A673 (cell line): ENCODE data around the gene ATP10A. TPM values are rescaled to one million over a fixed set of nuclear protein-coding genes. Genes with fewer than 3 reads are reported as not detected.

ENCODE experiments used
- BruUV-seq: library from RNA; stranded (reverse); fragments of 400-500 nt; replicated peaks from 2 replicates; lab custom pipeline; 2021; lab: Mats Ljungman, UMichigan
- CTCF ChIA-PET: fragments of 300-600 bp; sonication (Branson Sonifier 250); formaldehyde crosslinking; loops from one replicate; lab custom pipeline; 2022; ENCODE audit warnings: antibody characterized with exemption; lab: Charles Lee
- POLR2A ChIA-PET: fragments of 300-600 bp; sonication (Branson Sonifier 250); formaldehyde crosslinking; loops from one replicate; lab custom pipeline; 2022; ENCODE audit warnings: antibody characterized with exemption; ENCODE audit not compliant: low non-redundant PET; lab: Charles Lee
- DNase-seq: peaks from one replicate; pipeline ENCODE4 v3.0.0-alpha.2; 2015; ENCODE audit warnings: low spot score
- H3K27ac ChIP-seq: fragments of 200-600 bp; sonication (generic); 2 replicates; pipeline ENCODE4 v1.5.1; 2016; ENCODE audit warnings: mixed run types, low read depth, mild to moderate bottlenecking, mixed read lengths, antibody characterized with exemption, low read length; ENCODE audit not compliant: poor library complexity, severe bottlenecking
- H3K27me3 ChIP-seq: fragments of 200-600 bp; sonication (generic); replicated peaks from 2 replicates; pipeline ENCODE4 v1.6.1; 2017; ENCODE audit warnings: mixed run types, low read depth, mild to moderate bottlenecking, mixed read lengths, antibody characterized with exemption, low read length; ENCODE audit not compliant: insufficient read depth, poor library complexity
- H3K36me3 ChIP-seq: fragments of 200-600 bp; sonication (generic); 2 replicates; pipeline ENCODE4 v1.6.1; 2016; ENCODE audit warnings: mixed run types, mild to moderate bottlenecking, mixed read lengths, antibody characterized with exemption, low read length; ENCODE audit not compliant: insufficient read depth, poor library complexity, severe bottlenecking
- H3K4me1 ChIP-seq: fragments of 200-600 bp; sonication (generic); 2 replicates; pipeline ENCODE4 v1.6.1; 2017; ENCODE audit warnings: mixed run types, mild to moderate bottlenecking, mixed read lengths, antibody characterized with exemption, low read length; ENCODE audit not compliant: insufficient read depth, poor library complexity, severe bottlenecking
- H3K4me3 ChIP-seq: fragments of 200-600 bp; sonication (generic); 2 replicates; pipeline ENCODE4 v1.5.1; 2016; ENCODE audit warnings: low read depth, mixed run types, mild to moderate bottlenecking, mixed read lengths, low read length; ENCODE audit not compliant: poor library complexity, severe bottlenecking
- H3K9me3 ChIP-seq: fragments of 200-600 bp; sonication (generic); 2 replicates; pipeline ENCODE4 v1.6.1; 2016; ENCODE audit warnings: mixed run types, low read depth, mild to moderate bottlenecking, mixed read lengths, antibody characterized with exemption, low read length; ENCODE audit not compliant: poor library complexity, severe bottlenecking
- CTCF ChIP-seq: fragments of 300-800, 200-600 bp; sonication (generic); conservative IDR thresholded peaks from 2 replicates; pipeline ENCODE4 v1.5.1; 2017; ENCODE audit warnings: low read depth, mild to moderate bottlenecking, antibody characterized with exemption, low read length, moderate library complexity, mixed read lengths
- EZH2 ChIP-seq: fragments of 200-600 bp; sonication (generic); IDR thresholded peaks from 2 replicates; pipeline ENCODE4 v1.6.1; 2017; ENCODE audit warnings: borderline replicate concordance, low read depth, mild to moderate bottlenecking, mixed read lengths, antibody characterized with exemption, low read length; ENCODE audit not compliant: poor library complexity, severe bottlenecking
- intact Hi-C: fragments of 100-400 bp; cut with micrococcal nuclease; formaldehyde crosslinking; loops from one replicate; pipeline ENCODE4 v1.10.0; 2022; ENCODE audit not compliant: unreplicated experiment
- total RNA-seq: library from RNA; stranded (reverse); gene quantifications from 2 replicates; pipeline ENCODE4 v1.2.3, GENCODE V29; 2021

The ATP10A gene
- total RNA-seq, 1 experiment from 2014 or later: not detected

GRCh38 chr15:25880411-25880810 lies 17.3 kb upstream of the ATP10A start:
- H3K27me3 ChIP-seq: no peaks in the 10 kb centered on the region
- H3K4me3 ChIP-seq: no peak overlapping the region
- H3K4me1 ChIP-seq: no peaks in the 10 kb centered on the region
- BruUV-seq: no TSS peak
- no peaks in the 10 kb centered on the region for H3K36me3 ChIP-seq
- intact Hi-C loops: no loop called here
- TF ChIP-seq EZH2: no peak
- TF ChIP-seq CTCF: no peak
- H3K9me3 ChIP-seq: peaks cover 14% of the 10 kb centered on the region
- ChIA-PET CTCF (no interaction called here), POLR2A (no interaction called here)
- H3K27ac ChIP-seq: no peak overlapping the region
- no peak for DNase-seq

- POLR2A ChIA-PET: no interaction called here
These were observed 16.3 kb upstream of the ATP10A start for GRCh38 chr15:25879438-25879837.

GRCh38 chr15:25877681-25878080 lies 14.6 kb upstream of the ATP10A start:
- no peaks in the 10 kb centered on the region for H3K4me1 ChIP-seq
- no peak overlapping the region for H3K27ac ChIP-seq
- no peaks in the 10 kb centered on the region for H3K36me3 ChIP-seq
- no peaks in the 10 kb centered on the region for H3K27me3 ChIP-seq
- POLR2A ChIA-PET: no interaction called here
- intact Hi-C loops: no loop called here
- BruUV-seq: no TSS peak
- DNase-seq: no peak
- no peak for TF ChIP-seq EZH2
- no peak for TF ChIP-seq CTCF
- no peak overlapping the region for H3K4me3 ChIP-seq
- peaks cover 7% of the 10 kb centered on the region for H3K9me3 ChIP-seq
- CTCF ChIA-PET: no interaction called here

More at GRCh38 chr15:25879438-25879837, 16.3 kb upstream of the ATP10A start:
- no TSS peak for BruUV-seq
- CTCF ChIA-PET: no interaction called here
- Histone ChIP-seq H3K4me3 (no peak overlapping the region), H3K36me3 (no peaks in the 10 kb centered on the region), H3K27ac (no peak overlapping the region), H3K4me1 (no peaks in the 10 kb centered on the region), H3K9me3 (peaks cover 14% of the 10 kb centered on the region), H3K27me3 (no peaks in the 10 kb centered on the region)
- intact Hi-C loops: no loop called here
- no peak for DNase-seq
- no peak for TF ChIP-seq EZH2
- no peak for TF ChIP-seq CTCF
